IMR-90 (cell line): ENCODE results near the gene SLIT1. TPM values are rescaled to one million over a fixed set of nuclear protein-coding genes. Genes with fewer than 3 reads are reported as not detected.

Experiments
- ATAC-seq: fragments of 200-7000 bp; cut with Tn5 transposase; 2 replicates; pipeline ENCODE4 v1.9.1; 2020; ENCODE audit warnings: low read depth, mild to moderate bottlenecking, moderate library complexity
- BruUV-seq: library from RNA; stranded (reverse); fragments of 400-500 nt; replicated peaks from 2 replicates; lab custom pipeline; 2021; lab: Mats Ljungman, UMichigan
- CTCF ChIA-PET: fragments of 300-600 bp; formaldehyde crosslinking; extraction: SDS; loops from one replicate; lab custom pipeline; 2021; ENCODE audit warnings: antibody characterized with exemption; lab: Yijun Ruan, JAX
- POLR2A ChIA-PET: fragments of 300-600 bp; sonication (Branson Sonifier 250); formaldehyde crosslinking; loops from one replicate; lab custom pipeline; 2022; ENCODE audit warnings: antibody characterized with exemption; ENCODE audit not compliant: unreplicated experiment; lab: Charles Lee
- DNase-seq: peaks from one replicate; pipeline ENCODE4 v3.0.0; 2013
- H2AFZ ChIP-seq: replicated peaks from 2 replicates; pipeline ENCODE3; 2013; ENCODE audit warnings: low read length, mild to moderate bottlenecking; ENCODE audit not compliant: poor library complexity
- H2AK5ac ChIP-seq: 2 replicates; pipeline ENCODE4 v1.6.1; 2013; ENCODE audit warnings: low read depth, low read length, inconsistent platforms
- H2AK9ac ChIP-seq: replicated peaks from 2 replicates; pipeline ENCODE3; 2013; ENCODE audit warnings: mild to moderate bottlenecking, low read depth, low read length, moderate library complexity; ENCODE audit not compliant: poor library complexity
- H2BK120ac ChIP-seq: 2 replicates; pipeline ENCODE4 v1.6.1; 2013; ENCODE audit warnings: low read depth, low read length, inconsistent platforms
- H2BK15ac ChIP-seq: 3 replicates; pipeline ENCODE4 v1.6.1; 2013; ENCODE audit warnings: low read depth, low read length, inconsistent platforms
- H2BK20ac ChIP-seq: 2 replicates; pipeline ENCODE4 v1.6.1; 2013; ENCODE audit warnings: low read depth, mild to moderate bottlenecking, inconsistent platforms, low read length, moderate library complexity
- H2BK5ac ChIP-seq: 2 replicates; pipeline ENCODE4 v1.6.1; 2013; ENCODE audit warnings: mild to moderate bottlenecking, low read depth, low read length, inconsistent platforms; ENCODE audit not compliant: poor library complexity, severe bottlenecking
- H3K14ac ChIP-seq: replicated peaks from 2 replicates; pipeline ENCODE4 v1.6.1; 2013; ENCODE audit warnings: low read depth, low read length, inconsistent platforms
- H3K18ac ChIP-seq: 2 replicates; pipeline ENCODE4 v1.6.1; 2013; ENCODE audit warnings: low read depth, low read length, control low read depth
- H3K23ac ChIP-seq: 2 replicates; pipeline ENCODE4 v1.6.1; 2013; ENCODE audit warnings: low read depth, low read length, inconsistent platforms
- H3K27ac ChIP-seq: 2 replicates; pipeline ENCODE4 v1.5.1; 2013; ENCODE audit warnings: mild to moderate bottlenecking, control low read depth, low read length; ENCODE audit not compliant: insufficient read depth
- H3K27me3 ChIP-seq: 2 replicates; pipeline ENCODE4 v1.6.1; 2013; ENCODE audit warnings: low read length; ENCODE audit not compliant: control insufficient read depth, insufficient read depth
- H3K36me3 ChIP-seq: 2 replicates; pipeline ENCODE4 v1.6.1; 2013; ENCODE audit warnings: low read length, mixed read lengths; ENCODE audit not compliant: control insufficient read depth, insufficient read depth
- H3K4ac ChIP-seq: 2 replicates; pipeline ENCODE4 v1.6.1; 2013; ENCODE audit warnings: low read depth, low read length, inconsistent platforms
- H3K4me1 ChIP-seq: 2 replicates; pipeline ENCODE4 v1.6.1; 2013; ENCODE audit warnings: low read length, mixed read lengths; ENCODE audit not compliant: control insufficient read depth, insufficient read depth
- H3K4me2 ChIP-seq: 2 replicates; pipeline ENCODE4 v1.6.1; 2013; ENCODE audit warnings: low read depth, mild to moderate bottlenecking, control low read depth, low read length, moderate library complexity
- H3K4me3 ChIP-seq: 2 replicates; pipeline ENCODE4 v1.5.1; 2013; ENCODE audit warnings: low read depth, mild to moderate bottlenecking, control low read depth, low read length, moderate library complexity; ENCODE audit not compliant: insufficient read depth
- H3K56ac ChIP-seq: 2 replicates; pipeline ENCODE4 v1.6.1; 2013; ENCODE audit warnings: low read length, inconsistent platforms; ENCODE audit not compliant: insufficient read depth; ENCODE audit errors: extremely low read depth
- H3K79me1 ChIP-seq, 2 experiments: 2 replicates each; pipeline ENCODE4 v1.6.1; 2013; ENCODE audit warnings: low read length in 2 of 2, inconsistent platforms in 1 of 2, low read depth in 1 of 2
- H3K9ac ChIP-seq: 2 replicates; pipeline ENCODE4 v1.6.1; 2013; ENCODE audit warnings: low read depth, low read length, control low read depth
- H3K9me1 ChIP-seq: 2 replicates; pipeline ENCODE4 v1.6.1; 2013; ENCODE audit warnings: low read length, inconsistent platforms; ENCODE audit not compliant: insufficient read depth
- H3K9me3 ChIP-seq: 2 replicates; pipeline ENCODE4 v1.6.1; 2013; ENCODE audit warnings: low read length; ENCODE audit not compliant: control insufficient read depth, insufficient read depth
- H4K20me1 ChIP-seq: 2 replicates; pipeline ENCODE4 v1.6.1; 2013; ENCODE audit warnings: low read length, inconsistent platforms; ENCODE audit not compliant: insufficient read depth
- H4K5ac ChIP-seq: 2 replicates; pipeline ENCODE4 v1.6.1; 2013; ENCODE audit warnings: mild to moderate bottlenecking, low read depth, low read length, control low read depth
- H4K8ac ChIP-seq, 2 experiments: 2 replicates each; pipeline ENCODE4 v1.6.1; 2013; ENCODE audit warnings: low read depth in 2 of 2, low read length in 2 of 2, control low read depth in 1 of 2, inconsistent platforms in 1 of 2
- H4K91ac ChIP-seq: 2 replicates; pipeline ENCODE4 v1.6.1; 2013; ENCODE audit warnings: low read depth, low read length, inconsistent platforms; ENCODE audit not compliant: insufficient read depth
- BHLHE40 ChIP-seq: fragments of 150-350 bp; IDR thresholded peaks from 2 replicates; pipeline ENCODE4 v1.6.1; 2016; ENCODE audit warnings: mild to moderate bottlenecking, low read depth, low read length
- CEBPB ChIP-seq: IDR thresholded peaks from 2 replicates; pipeline ENCODE4 v1.6.1; 2012; ENCODE audit warnings: low read depth, low read length, improper control_type of control experiment
- CHD1 ChIP-seq: IDR thresholded peaks from 2 replicates; pipeline ENCODE4 v1.6.1; 2012; ENCODE audit warnings: low read depth, low read length, improper control_type of control experiment
- ELK1 ChIP-seq: fragments of 150-350 bp; IDR thresholded peaks from 2 replicates; pipeline ENCODE4 v1.6.1; 2016; ENCODE audit warnings: low read depth, mild to moderate bottlenecking, low read length, moderate library complexity, borderline replicate concordance
- FOS ChIP-seq: fragments of 150-350 bp; IDR thresholded peaks from 2 replicates; pipeline ENCODE4 v1.6.1; 2016; ENCODE audit warnings: low read depth, low read length
- MAFK ChIP-seq: IDR thresholded peaks from 2 replicates; pipeline ENCODE4 v1.6.1; 2012; ENCODE audit warnings: low read depth, low read length, improper control_type of control experiment
- MAZ ChIP-seq: IDR thresholded peaks from 2 replicates; pipeline ENCODE4 v1.6.1; 2012; ENCODE audit warnings: low read depth, mild to moderate bottlenecking, low read length, improper control_type of control experiment, moderate library complexity, borderline replicate concordance
- MXI1 ChIP-seq: IDR thresholded peaks from 2 replicates; pipeline ENCODE4 v1.6.1; 2012; ENCODE audit warnings: low read depth, mild to moderate bottlenecking, low read length, moderate library complexity, borderline replicate concordance
- NFE2L2 ChIP-seq: fragments of 150-350 bp; IDR thresholded peaks from 2 replicates; pipeline ENCODE4 v1.6.1; 2016; ENCODE audit warnings: low read depth, mild to moderate bottlenecking, low read length
- POLR2A ChIP-seq: IDR thresholded peaks from 2 replicates; pipeline ENCODE4 v1.6.1; 2012; ENCODE audit warnings: mild to moderate bottlenecking, low read depth, low read length
- RAD21 ChIP-seq: IDR thresholded peaks from 2 replicates; pipeline ENCODE4 v1.6.1; 2012; ENCODE audit warnings: low read length, improper control_type of control experiment
- RCOR1 ChIP-seq: IDR thresholded peaks from 2 replicates; pipeline ENCODE4 v1.6.1; 2012; ENCODE audit warnings: mild to moderate bottlenecking, low read length, improper control_type of control experiment; ENCODE audit not compliant: insufficient replicate concordance
- RFX5 ChIP-seq: IDR thresholded peaks from 2 replicates; pipeline ENCODE4 v1.8.0; 2012; ENCODE audit warnings: low read depth, mild to moderate bottlenecking, low read length, moderate library complexity
- SMC3 ChIP-seq: fragments of 150-350 bp; IDR thresholded peaks from 2 replicates; pipeline ENCODE4 v1.6.1; 2016; ENCODE audit warnings: low read depth, mild to moderate bottlenecking, antibody characterized with exemption, low read length, moderate library complexity
- USF2 ChIP-seq: fragments of 150-350 bp; IDR thresholded peaks from 2 replicates; pipeline ENCODE4 v1.6.1; 2017; ENCODE audit warnings: mild to moderate bottlenecking, antibody characterized with exemption, low read length, low read depth
- WGBS, 2 experiments: methylation state at CpG; one replicate each; pipeline versions ENCODE4 v1.1.5 to v1.1.7; 2013; ENCODE audit warnings: missing lambda C conversion rate in 2 of 2; ENCODE audit not compliant: insufficient read length in 1 of 2; ENCODE audit errors: extremely low coverage in 2 of 2; 5-methylcytosine and 5-hydroxymethylcytosine counted together
- dilution Hi-C: fragments of 300-500 bp; cut with HindIII; formaldehyde crosslinking; loops from one replicate; pipeline ENCODE4 v1.14.3; 2018; ENCODE audit warnings: low sequenced_read_pairs; ENCODE audit not compliant: unreplicated experiment
- in situ Hi-C: fragments of 300-500 bp; cut with MboI; formaldehyde crosslinking; loops from 3 replicates; pipeline ENCODE4 v1.14.3; 2019; ENCODE audit warnings: low sequenced_read_pairs, inconsistent platforms, mixed read lengths
- intact Hi-C: fragments of 100-400 bp; cut with micrococcal nuclease; formaldehyde crosslinking; loops from 2 replicates; pipeline ENCODE4 v1.10.0; 2022
- polyA plus RNA-seq, 3 experiments: library from polyadenylated mRNA; depleted of rRNA; stranded (reverse); fragments of >200 nt; gene quantifications; 2 replicates each; pipeline ENCODE4 v1.2.3, GENCODE V29; 2012; ENCODE audit warnings: low replicate concordance in 1 of 3
- total RNA-seq: library from RNA; depleted of rRNA; stranded (reverse); fragments of >200 nt; gene quantifications from 2 replicates; pipeline ENCODE4 v1.2.3, GENCODE V29; 2012

SLIT1 gene
- total and polyA plus RNA-seq, 2 of the 4 experiments (the other 2 are of a cell fraction) = under 0.01 TPM

GRCh38 chr10:97069576-97070362, 116.0 kb downstream of the SLIT1 start:
- peaks cover 49% of the 10 kb centered on the region for H3K27me3 ChIP-seq
- no peak overlapping the region for H3K23ac ChIP-seq
- no peak overlapping the region for H4K91ac ChIP-seq
- H3K14ac ChIP-seq = no peak overlapping the region
- dilution Hi-C loops (no loop called here), in situ Hi-C loops (loop anchor here (10.0 kb wide), 2 partner anchors 135 to 285 kb away; no protein-coding TSS in a partner anchor), intact Hi-C loops (loop anchor here (5.0 kb wide), 1 partner anchor 672 kb away; no protein-coding TSS in a partner anchor)
- H2AFZ ChIP-seq = no peak overlapping the region
- H3K4me3 ChIP-seq = no peak overlapping the region
- no peak overlapping the region for H3K27ac ChIP-seq
- no peak overlapping the region for H2BK5ac ChIP-seq
- H3K56ac ChIP-seq = no peak overlapping the region
- H3K9me1 ChIP-seq = no peaks in the 10 kb centered on the region
- H4K8ac ChIP-seq = no peak overlapping the region
- ChIA-PET POLR2A (no interaction called here), CTCF (no interaction called here)
- no peaks in the 10 kb centered on the region for H4K20me1 ChIP-seq
- H3K4me1 ChIP-seq = no peaks in the 10 kb centered on the region
- H3K4me2 ChIP-seq = no peak overlapping the region
- no peak overlapping the region for H2AK5ac ChIP-seq
- no peaks in the 10 kb centered on the region for H3K79me1 ChIP-seq
- no peak overlapping the region for H3K4ac ChIP-seq
- H3K9ac ChIP-seq = no peak overlapping the region
- H2BK15ac ChIP-seq = no peak overlapping the region
- no peak overlapping the region for H2BK20ac ChIP-seq
- no TSS peak for BruUV-seq
- no peak overlapping the region for H3K18ac ChIP-seq
- WGBS, 2 experiments = 79% methylated on average over 5 of the region's 11 CpGs; no CpG with 5 or more reads in 1 of the 2 experiments
- ATAC-seq = no peak
- DNase-seq = no peak
- no peaks in the 10 kb centered on the region for H3K36me3 ChIP-seq
- no peak overlapping the region for H4K5ac ChIP-seq
- peaks cover 9% of the 10 kb centered on the region for H3K9me3 ChIP-seq
- H2AK9ac ChIP-seq = no peak overlapping the region
- no peak overlapping the region for H2BK120ac ChIP-seq
- TF ChIP-seq MAZ (no peak), SMC3 (no peak), USF2 (no peak), POLR2A (no peak), CEBPB (peak; percentile 80), BHLHE40 (no peak), CHD1 (no peak), NFE2L2 (no peak), MXI1 (no peak), RCOR1 (no peak), ELK1 (no peak), RFX5 (no peak), RAD21 (no peak), FOS (0 out of 2 replicates have a peak, but pooled peaks have one; percentile 12), MAFK (no peak)
